Activated CD8-positive, alpha-beta memory T cell treated with anti-CD3 and anti-CD28 coated beads, Interleukin-2, amount 10 ng/mL, durations not matched to agents 7 days and 5 days (primary cell): ENCODE results near the gene ZNF343. TPM values are rescaled to one million over a fixed set of nuclear protein-coding genes. Genes with fewer than 3 reads are reported as not detected.

ENCODE experiments used
- ATAC-seq: fragments of 150-1000 bp; cut with Tn5 transposase; one replicate; pipeline ENCODE4 v1.10.0; 2021; ENCODE audit warnings: moderate library complexity
- CTCF ChIA-PET: fragments of 350-600 bp; sonication (Branson Sonifier 250); formaldehyde crosslinking; loops from one replicate; lab custom pipeline; 2021; ENCODE audit warnings: antibody characterized with exemption; lab: Charles Lee
- DNase-seq: peaks from one replicate; pipeline ENCODE4 v3.0.0-alpha.2; 2020
- H3K27ac Mint-ChIP-seq: one replicate; pipeline ENCODE4 v1.8.0; 2021; ENCODE audit warnings: mild to moderate bottlenecking, mixed read lengths
- H3K27me3 Mint-ChIP-seq: one replicate; pipeline ENCODE4 v1.8.0; 2021; ENCODE audit warnings: mixed read lengths
- H3K36me3 Mint-ChIP-seq: one replicate; pipeline ENCODE4 v1.8.0; 2021; ENCODE audit warnings: mild to moderate bottlenecking, mixed read lengths
- H3K4me1 Mint-ChIP-seq: one replicate; pipeline ENCODE4 v1.8.0; 2021; ENCODE audit warnings: mixed read lengths
- H3K4me3 Mint-ChIP-seq: one replicate; pipeline ENCODE4 v1.8.0; 2021; ENCODE audit warnings: mild to moderate bottlenecking, moderate library complexity, mixed read lengths
- H3K9me3 Mint-ChIP-seq: one replicate; pipeline ENCODE4 v1.8.0; 2022; ENCODE audit warnings: low read depth, mixed read lengths
- total RNA-seq, 2 experiments: library from RNA; stranded (reverse); gene quantifications; one replicate each; pipeline ENCODE4 v1.2.3, GENCODE V29; 2021

The ZNF343 gene
- total RNA-seq, 2 experiments from 2014 or later: 7.0 to 10.3 TPM

DNA sequence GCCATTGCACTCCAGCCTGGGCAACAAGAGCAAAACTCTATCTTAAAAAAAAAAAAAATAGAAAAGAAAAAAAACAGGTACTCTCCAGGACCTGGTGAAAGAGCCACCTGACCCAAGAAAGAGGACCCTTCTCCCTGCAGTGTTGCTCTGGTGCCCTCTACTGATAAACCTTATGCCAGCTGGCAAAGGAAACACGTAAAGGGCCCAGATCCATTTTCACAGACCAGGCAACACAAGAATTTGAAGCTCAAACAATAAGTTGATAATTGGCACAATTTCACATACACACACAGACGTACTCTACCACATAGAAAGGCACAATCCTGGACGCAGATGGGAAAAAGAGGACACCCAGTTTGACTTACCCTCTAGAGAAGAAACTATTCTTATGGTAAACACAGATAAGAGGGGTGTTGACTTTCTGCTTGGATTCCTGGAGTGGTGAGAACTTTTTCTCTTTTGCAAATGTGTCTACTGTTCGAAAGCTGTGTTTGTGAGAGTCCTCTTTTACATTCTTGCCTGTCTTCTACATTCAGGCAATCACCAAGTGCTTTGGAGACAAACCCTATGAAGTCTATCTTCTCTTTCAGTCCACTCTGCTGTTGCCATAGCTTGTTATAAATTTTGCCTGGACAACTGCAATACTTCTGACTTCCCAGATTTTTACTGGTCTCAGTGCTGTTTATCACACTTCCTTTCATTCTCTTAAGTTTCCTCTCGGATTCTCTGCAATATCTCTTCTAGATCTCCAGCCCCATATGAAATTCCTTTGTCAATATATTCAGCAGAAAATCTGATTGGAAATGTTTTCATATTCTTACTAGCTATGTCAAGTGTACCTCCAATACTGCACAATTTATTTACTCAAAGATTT, 31.7 kb downstream of the ZNF343 start:
- CTCF ChIA-PET: interaction anchor here (0.9 to 1.3 kb wide), 5 partner anchors 9 to 270 kb away, joined by 3 to 5 read pairs (median 3); no protein-coding TSS in a partner anchor
- Mint-ChIP-seq H3K4me1 (peaks cover 9% of the 10 kb centered on the region), H3K9me3 (no peaks in the 10 kb centered on the region), H3K27ac (no peak overlapping the region), H3K4me3 (no peak overlapping the region), H3K27me3 (no peaks in the 10 kb centered on the region), H3K36me3 (peaks cover 28% of the 10 kb centered on the region)
- DNase-seq: no peak
- no peak for ATAC-seq

DNA sequence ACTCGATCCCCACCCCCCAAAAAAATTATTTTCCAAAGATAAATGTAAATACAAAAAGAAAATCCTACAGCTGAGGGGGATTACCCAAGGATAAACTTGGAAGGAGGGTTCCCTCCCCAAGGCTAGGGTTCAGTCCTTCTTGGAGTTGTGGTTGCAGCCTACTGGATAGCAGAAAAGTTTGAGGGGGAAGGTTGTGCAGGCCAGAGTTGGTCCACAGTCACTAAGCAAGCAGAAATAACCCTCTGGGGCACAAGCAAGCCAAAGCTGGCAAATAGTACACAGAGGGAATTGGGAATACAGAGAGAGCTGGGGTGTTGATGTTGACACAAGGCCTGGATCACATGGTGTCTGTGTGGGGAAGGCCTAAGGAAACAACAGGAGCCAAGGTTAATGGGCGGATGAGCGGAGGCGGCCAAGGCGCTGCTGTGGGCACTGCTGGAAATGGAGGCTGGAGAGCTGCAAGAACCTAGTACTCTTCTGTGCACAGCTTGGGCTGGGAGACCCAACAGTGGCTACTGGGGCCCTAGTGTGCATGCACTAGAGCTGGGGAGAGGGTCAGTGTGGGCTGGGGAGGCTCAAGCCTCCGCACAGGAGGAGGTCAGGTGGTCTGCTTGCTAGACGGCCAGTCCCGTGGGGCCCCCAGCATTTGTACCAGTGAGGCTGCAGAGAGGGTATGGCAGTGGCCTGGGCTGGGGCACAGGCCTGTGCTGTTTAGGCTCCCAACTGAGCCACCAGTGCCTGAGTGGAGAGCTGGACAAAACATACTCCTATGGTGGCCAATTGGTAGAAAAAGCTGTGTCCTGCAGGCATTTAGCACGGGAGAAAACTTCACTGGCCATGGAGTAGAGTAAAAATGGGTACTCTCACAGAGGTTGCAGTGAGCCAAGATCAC, 32.6 kb downstream of the ZNF343 start:
- H3K27ac Mint-ChIP-seq: no peak overlapping the region
- no peaks in the 10 kb centered on the region for H3K9me3 Mint-ChIP-seq
- DNase-seq (no peak), ATAC-seq (no peak)
- peaks cover 21% of the 10 kb centered on the region for H3K36me3 Mint-ChIP-seq
- no peak overlapping the region for H3K4me3 Mint-ChIP-seq
- H3K4me1 Mint-ChIP-seq: peaks cover 12% of the 10 kb centered on the region
- no peaks in the 10 kb centered on the region for H3K27me3 Mint-ChIP-seq
- CTCF ChIA-PET: interaction anchor here (1.0 to 1.3 kb wide), 3 partner anchors 8 to 269 kb away, joined by 3 read pairs; no protein-coding TSS in a partner anchor

DNA sequence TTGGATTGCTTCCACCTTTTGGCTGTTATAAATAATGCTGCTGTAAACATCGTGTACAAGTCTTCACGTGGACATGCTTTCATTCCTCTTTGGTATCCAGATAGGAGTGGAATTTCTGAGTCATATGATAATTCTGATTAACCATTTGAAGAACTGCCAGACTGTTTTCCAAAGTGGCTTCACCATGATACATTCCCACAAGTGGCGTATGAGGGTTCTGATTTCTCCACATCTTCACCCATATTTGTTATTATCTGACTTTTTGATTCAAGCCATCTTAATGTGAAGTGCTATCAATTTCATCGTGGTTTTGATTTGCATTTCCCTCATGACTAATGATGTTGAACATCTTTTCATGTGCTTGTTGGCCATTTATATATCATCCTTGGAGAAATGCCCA, 35.2 kb downstream of the ZNF343 start:
- ATAC-seq (no peak), DNase-seq (no peak)
- H3K27me3 Mint-ChIP-seq: no peaks in the 10 kb centered on the region
- no peaks in the 10 kb centered on the region for H3K9me3 Mint-ChIP-seq
- H3K27ac Mint-ChIP-seq: no peak overlapping the region
- peaks cover 28% of the 10 kb centered on the region for H3K4me1 Mint-ChIP-seq
- CTCF ChIA-PET: no interaction called here
- H3K4me3 Mint-ChIP-seq: no peak overlapping the region
- H3K36me3 Mint-ChIP-seq: peaks cover 20% of the 10 kb centered on the region

DNA sequence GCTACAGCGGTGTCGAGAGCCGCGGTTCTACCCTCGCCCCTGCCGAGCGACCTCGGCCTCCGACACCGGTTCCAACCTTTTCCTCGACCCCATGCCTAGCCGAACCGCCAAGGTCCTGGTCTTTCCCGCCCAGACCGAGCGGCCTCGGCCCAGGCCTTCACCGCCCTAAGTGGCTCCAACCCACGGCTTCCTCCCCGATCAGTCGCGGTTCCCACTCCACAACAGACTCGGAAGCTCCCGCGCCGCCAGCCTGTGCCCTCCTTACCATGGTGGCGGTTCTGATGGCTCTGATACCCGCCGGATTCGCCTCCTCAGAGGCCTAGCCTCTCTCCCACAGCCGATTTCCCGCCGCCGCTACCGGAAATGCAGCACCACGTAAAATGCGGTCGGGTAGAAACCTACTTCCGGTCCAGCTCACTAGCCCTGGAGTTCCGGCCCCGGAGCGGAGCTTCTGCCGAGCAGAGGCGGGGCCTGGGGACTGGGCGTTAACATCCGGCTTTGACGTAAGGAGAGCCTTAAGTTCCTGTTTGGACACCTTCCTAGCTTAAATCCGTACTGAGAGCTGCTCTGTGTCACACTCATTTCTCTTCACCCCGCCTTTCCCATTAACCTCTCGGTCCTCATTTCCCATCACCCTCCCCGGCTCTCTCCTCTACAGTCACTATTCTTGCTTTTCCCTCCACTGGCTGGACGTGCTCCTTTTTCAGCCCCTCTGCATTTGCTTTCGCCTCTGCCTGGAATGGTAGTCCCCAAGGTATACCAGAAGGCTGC, 38.1 kb downstream of the ZNF343 start, which contains the start of gene SNRPB:
Gene SNRPB, minus strand, starts transcription at position 367 of the 771 bp plus-strand sequence. Its CDS starts 99 bp downstream, at position 268.
- DNase-seq: peak; percentile 99
- H3K4me1 Mint-ChIP-seq: peaks cover 54% of the 10 kb centered on the region
- H3K27ac Mint-ChIP-seq: peak within 1 kb of the TSS; percentile 99
- H3K9me3 Mint-ChIP-seq: no peaks in the 10 kb centered on the region
- peaks cover 41% of the 10 kb centered on the region for H3K36me3 Mint-ChIP-seq
- peak within 1 kb of the TSS; percentile 100 for H3K4me3 Mint-ChIP-seq
- no peaks in the 10 kb centered on the region for H3K27me3 Mint-ChIP-seq
- CTCF ChIA-PET: interaction anchor here (0.8 to 5.1 kb wide), 8 partner anchors 19 to 402 kb away, joined by 3 to 39 read pairs (median 6); partner anchors contain the start of gene NOP56
- ATAC-seq: peak; percentile 95

DNA sequence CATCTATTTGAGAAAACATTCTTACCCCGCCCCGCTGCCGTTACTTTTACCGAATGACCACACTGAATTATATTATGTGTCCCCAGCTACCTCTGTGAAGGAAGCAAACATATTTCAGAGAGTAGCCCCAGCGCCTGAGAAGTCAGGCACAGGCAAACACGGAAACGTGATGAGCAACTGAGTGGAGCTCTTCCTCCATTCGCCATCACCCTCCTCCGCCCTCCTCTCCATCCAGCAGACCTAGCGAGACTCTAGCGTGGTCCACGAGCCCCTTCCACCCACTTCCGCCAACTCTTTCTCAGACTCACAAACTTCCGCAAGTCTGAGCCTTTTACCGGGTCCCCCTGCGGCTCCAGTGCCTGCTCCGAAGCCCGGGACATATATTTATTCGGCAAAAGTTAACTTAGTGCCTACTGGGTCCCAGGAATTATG, 38.7 kb downstream of the ZNF343 start:
- H3K4me1 Mint-ChIP-seq: peaks cover 56% of the 10 kb centered on the region
- DNase-seq (peak; percentile 83), ATAC-seq (peak; percentile 65)
- H3K27me3 Mint-ChIP-seq: no peaks in the 10 kb centered on the region
- peak overlapping the region; percentile 99 for H3K27ac Mint-ChIP-seq
- no peaks in the 10 kb centered on the region for H3K9me3 Mint-ChIP-seq
- peaks cover 46% of the 10 kb centered on the region for H3K36me3 Mint-ChIP-seq
- peak overlapping the region; percentile 100 for H3K4me3 Mint-ChIP-seq
- CTCF ChIA-PET: interaction anchor here (1.0 to 5.1 kb wide), 8 partner anchors 18 to 262 kb away, joined by 3 to 39 read pairs (median 6); partner anchors contain the start of gene NOP56

DNA sequence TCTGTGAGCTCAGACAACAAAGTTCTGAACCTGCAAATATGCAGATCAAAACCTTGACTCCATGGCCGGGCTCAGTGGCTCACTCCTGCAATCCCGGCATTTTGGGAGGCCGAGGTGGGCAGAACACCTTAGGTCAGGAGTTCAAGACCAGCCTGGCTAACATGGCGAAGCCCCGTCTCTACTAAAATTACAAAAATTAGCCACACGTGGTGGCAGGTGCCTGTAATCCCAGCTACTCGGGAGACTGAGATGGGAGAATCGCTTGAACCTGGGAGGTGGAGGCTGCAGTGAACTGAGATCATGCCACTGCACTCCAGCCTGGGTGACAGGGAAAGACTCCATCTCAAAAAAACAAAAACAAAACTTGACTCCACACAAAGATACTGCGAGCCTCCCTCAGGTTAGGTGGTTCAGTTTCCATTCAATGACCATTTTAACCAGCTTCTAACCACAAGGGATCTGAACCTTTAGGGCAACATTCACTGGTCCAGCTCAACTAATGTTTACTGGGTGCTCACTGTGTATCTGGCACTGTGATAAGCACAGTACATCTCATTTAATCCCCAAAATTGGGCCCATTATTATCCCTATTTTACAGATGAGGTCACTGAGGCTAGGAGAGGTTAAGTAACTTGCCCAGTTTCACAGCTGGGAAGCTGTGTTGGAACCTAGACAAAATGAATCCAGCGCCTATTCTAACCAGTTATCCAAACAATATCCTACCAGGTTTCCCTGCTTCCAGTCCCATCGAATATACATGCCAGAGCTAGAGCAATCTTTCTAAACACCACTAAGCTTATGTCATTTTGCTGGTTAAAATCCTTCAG, 39.9 kb downstream of the ZNF343 start:
- H3K9me3 Mint-ChIP-seq: no peaks in the 10 kb centered on the region
- no peak for DNase-seq
- H3K4me1 Mint-ChIP-seq: peaks cover 56% of the 10 kb centered on the region
- peaks cover 57% of the 10 kb centered on the region for H3K36me3 Mint-ChIP-seq
- peak overlapping the region; percentile 99 for H3K27ac Mint-ChIP-seq
- no peaks in the 10 kb centered on the region for H3K27me3 Mint-ChIP-seq
- peak overlapping the region; percentile 100 for H3K4me3 Mint-ChIP-seq
- CTCF ChIA-PET: interaction anchor here (1.0 to 5.1 kb wide), 5 partner anchors 8 to 180 kb away, joined by 3 to 39 read pairs (median 4); no protein-coding TSS in a partner anchor
- no peak for ATAC-seq

DNA sequence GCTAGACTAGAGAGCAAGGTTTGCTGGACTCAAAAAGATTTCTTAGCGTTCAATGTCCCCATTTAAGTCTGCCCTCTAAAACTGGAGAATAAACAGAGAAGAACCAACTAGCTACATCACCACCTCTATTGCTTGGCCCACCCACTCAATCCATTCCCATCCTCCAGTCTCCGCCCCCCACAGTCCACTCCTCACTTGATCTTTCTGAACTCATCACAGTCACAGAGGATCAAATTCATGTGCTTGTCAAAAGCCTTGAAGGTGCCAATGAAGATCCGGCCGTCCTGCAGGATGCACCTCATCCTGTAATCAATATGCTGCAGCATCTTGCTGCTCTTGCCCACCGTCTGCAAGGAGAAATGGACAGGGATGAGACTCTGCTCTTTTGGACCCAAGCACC, 41.3 kb downstream of the ZNF343 start:
- peaks cover 70% of the 10 kb centered on the region for H3K36me3 Mint-ChIP-seq
- ATAC-seq: no peak
- peaks cover 56% of the 10 kb centered on the region for H3K4me1 Mint-ChIP-seq

DNA sequence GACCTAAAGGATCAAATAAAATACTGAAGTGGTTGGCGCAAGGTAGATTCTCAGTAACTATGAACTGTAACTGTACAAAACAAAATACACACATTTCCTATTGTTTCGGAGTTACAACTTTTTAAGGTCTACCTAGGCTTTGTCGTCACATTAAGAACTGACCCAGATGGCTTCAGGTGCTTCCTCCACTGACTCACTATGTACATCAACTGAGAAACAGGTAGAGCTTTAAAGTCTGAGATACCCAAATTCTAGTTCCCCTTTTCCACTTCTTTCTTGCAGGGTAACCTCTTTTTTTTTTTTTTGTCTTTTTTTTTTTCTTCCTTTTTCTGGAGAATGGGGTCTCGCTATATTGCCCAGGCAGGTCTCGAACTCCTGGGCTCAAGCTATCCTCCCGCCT, 43.6 kb downstream of the ZNF343 start:
- Mint-ChIP-seq H3K27ac (no peak overlapping the region), H3K4me1 (peaks cover 40% of the 10 kb centered on the region), H3K9me3 (no peaks in the 10 kb centered on the region), H3K4me3 (no peak overlapping the region), H3K36me3 (peaks cover 82% of the 10 kb centered on the region), H3K27me3 (no peaks in the 10 kb centered on the region)
- ATAC-seq: no peak
- CTCF ChIA-PET: interaction anchor here (1.0 kb wide), 1 partner anchor 9 kb away, joined by 3 read pairs; no protein-coding TSS in a partner anchor
- DNase-seq: no peak

More for the DNA sequence above, 41.3 kb downstream of the ZNF343 start:
- CTCF ChIA-PET: interaction anchor here (1.0 to 5.1 kb wide), 2 partner anchors 9 to 16 kb away, joined by 3 to 39 read pairs; no protein-coding TSS in a partner anchor
- Mint-ChIP-seq H3K9me3 (no peaks in the 10 kb centered on the region), H3K27me3 (no peaks in the 10 kb centered on the region), H3K4me3 (peak overlapping the region; percentile 100), H3K27ac (peak overlapping the region; percentile 99)
- no peak for DNase-seq

DNA sequence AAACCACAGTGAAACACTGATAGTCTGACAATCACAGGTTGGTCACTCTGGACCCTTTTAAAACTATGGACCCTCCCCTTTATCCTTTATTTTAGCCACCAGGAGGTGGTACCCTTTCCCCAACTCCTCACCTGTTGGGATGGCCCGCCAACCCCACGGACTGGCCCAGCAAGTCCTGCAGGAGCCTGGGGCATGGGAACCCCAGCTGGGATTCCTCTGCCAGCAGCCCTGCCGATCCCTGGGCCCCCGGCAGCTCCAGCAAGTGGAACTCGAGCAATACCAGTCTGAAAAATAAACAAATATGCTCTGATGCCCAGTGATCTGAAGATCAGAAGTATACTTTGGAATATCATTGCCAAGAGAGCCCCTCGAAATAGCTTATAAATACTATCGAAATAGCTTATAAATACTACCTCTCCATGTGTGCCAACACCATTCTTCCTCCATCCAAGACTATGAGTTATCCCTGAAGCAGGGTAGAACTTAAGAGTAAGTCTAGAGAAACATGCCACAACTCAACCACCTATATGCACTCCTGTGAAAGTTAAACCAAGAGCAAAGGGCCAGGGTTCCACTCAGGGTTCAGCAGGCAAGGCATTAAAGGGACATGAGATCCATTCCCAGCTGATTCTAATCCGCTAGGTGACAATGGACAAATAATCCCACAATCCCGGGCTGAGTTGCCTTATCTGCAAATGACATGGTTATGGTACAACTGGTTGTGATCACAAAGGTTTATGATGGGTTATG, 44.9 kb downstream of the ZNF343 start:
- no peak for DNase-seq
- Mint-ChIP-seq H3K4me3 (no peak overlapping the region), H3K4me1 (peaks cover 31% of the 10 kb centered on the region), H3K27me3 (no peaks in the 10 kb centered on the region), H3K36me3 (peaks cover 78% of the 10 kb centered on the region), H3K9me3 (no peaks in the 10 kb centered on the region), H3K27ac (no peak overlapping the region)
- CTCF ChIA-PET: interaction anchor here (2.2 kb wide), 1 partner anchor 12 kb away, joined by 9 read pairs; no protein-coding TSS in a partner anchor
- no peak for ATAC-seq

DNA sequence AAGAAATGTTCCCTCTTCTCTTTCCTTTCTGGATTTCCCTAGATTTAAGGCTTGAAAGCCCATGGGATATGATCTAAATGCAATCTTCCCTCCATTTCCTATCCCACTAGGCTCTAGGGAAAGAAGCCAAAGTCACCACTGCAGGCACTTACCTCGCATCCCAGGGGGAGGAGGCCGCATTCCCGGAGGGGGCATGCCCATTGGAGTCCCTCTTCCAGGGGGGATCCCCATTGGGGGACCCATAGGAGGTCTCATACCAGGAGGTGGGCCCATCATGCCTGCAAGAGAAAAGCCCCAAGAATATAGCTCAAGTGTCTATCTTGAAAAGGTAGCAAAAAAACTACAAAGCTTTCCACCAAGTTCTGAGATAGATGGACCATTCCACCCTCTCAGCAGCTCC, 46.2 kb downstream of the ZNF343 start:
- no peaks in the 10 kb centered on the region for H3K27me3 Mint-ChIP-seq
- no peaks in the 10 kb centered on the region for H3K9me3 Mint-ChIP-seq
- no peak overlapping the region for H3K27ac Mint-ChIP-seq
- H3K4me1 Mint-ChIP-seq: peaks cover 18% of the 10 kb centered on the region
- peaks cover 67% of the 10 kb centered on the region for H3K36me3 Mint-ChIP-seq
- no peak overlapping the region for H3K4me3 Mint-ChIP-seq
- no peak for DNase-seq
- CTCF ChIA-PET: interaction anchor here (0.9 to 2.2 kb wide), 3 partner anchors 10 to 76 kb away, joined by 3 to 9 read pairs (median 5); no protein-coding TSS in a partner anchor
- ATAC-seq: no peak
